HCT116 (cell line): Measurements from ENCODE around the gene STK40.

Experiments used
- ATF3 ChIP-seq: IDR thresholded peaks from 2 replicates; pipeline ENCODE4 v1.6.1; 2012
- CTCF ChIP-seq, 3 experiments: fragments of 200-600 bp in 1 of 3; sonication (generic) in 1 of 3; IDR thresholded peaks in 2 of 3; conservative IDR thresholded peaks in 1 of 3; 2 replicates each; pipeline ENCODE4 v1.5.1; 2012 to 2017; ENCODE audit warnings: low read depth in 2 of 3, low read length in 2 of 3, antibody characterized with exemption in 1 of 3, borderline replicate concordance in 1 of 3, control low read depth in 1 of 3, mild to moderate bottlenecking in 1 of 3, mixed read lengths in 1 of 3, mixed run types in 1 of 3, moderate library complexity in 1 of 3; ENCODE audit not compliant: insufficient read depth in 1 of 3
- ELF1 ChIP-seq: IDR thresholded peaks from 2 replicates; pipeline ENCODE4 v1.6.1; 2012; ENCODE audit warnings: low read depth, borderline replicate concordance
- EZH2 ChIP-seq: fragments of 200-600 bp; sonication (generic); IDR thresholded peaks from 2 replicates; pipeline ENCODE4 v1.6.1; 2017; ENCODE audit warnings: antibody characterized with exemption, mixed run types
- EZH2phosphoT487 ChIP-seq: fragments of 200-600 bp; IDR thresholded peaks from 2 replicates; pipeline ENCODE4 v1.6.1; 2018; ENCODE audit warnings: antibody characterized with exemption, borderline replicate concordance
- MAX ChIP-seq: IDR thresholded peaks from 2 replicates; pipeline ENCODE4 v1.6.1; 2012
- POLR2A ChIP-seq: IDR thresholded peaks from 2 replicates; pipeline ENCODE4 v1.7.0; 2011; ENCODE audit warnings: borderline replicate concordance; ENCODE audit not compliant: insufficient read depth, insufficient read length; ENCODE audit errors: extremely low read depth
- POLR2AphosphoS5 ChIP-seq: IDR thresholded peaks from 2 replicates; pipeline ENCODE4 v1.6.1; 2011; ENCODE audit warnings: mild to moderate bottlenecking, low read depth, low read length, moderate library complexity
- RAD21 ChIP-seq: IDR thresholded peaks from 2 replicates; pipeline ENCODE4 v1.6.1; 2012; ENCODE audit warnings: low read depth, mild to moderate bottlenecking
- SIN3A ChIP-seq: IDR thresholded peaks from 2 replicates; pipeline ENCODE4 v1.6.1; 2012; ENCODE audit warnings: low read depth
- SRF ChIP-seq: IDR thresholded peaks from 2 replicates; pipeline ENCODE4 v1.6.1; 2012; ENCODE audit warnings: low read depth
- TCF7L2 ChIP-seq: IDR thresholded peaks from 2 replicates; pipeline ENCODE4 v1.7.0; 2011; ENCODE audit warnings: borderline replicate concordance, inconsistent platforms; ENCODE audit not compliant: insufficient read depth, insufficient read length; ENCODE audit errors: extremely low read depth
- YY1 ChIP-seq: IDR thresholded peaks from 2 replicates; pipeline ENCODE4 v1.6.1; 2011; ENCODE audit warnings: low read length, low read depth, moderate library complexity, mild to moderate bottlenecking; ENCODE audit not compliant: insufficient replicate concordance; ENCODE audit errors: extremely low read depth
- ZNF274 ChIP-seq: fragments of 200-500 bp; sonication (Bioruptor generic); IDR thresholded peaks from 2 replicates; pipeline ENCODE4 v1.6.1; 2014; ENCODE audit warnings: mild to moderate bottlenecking, low read depth, low read length, inconsistent platforms

- TF ChIP-seq CTCF (IDR thresholded peaks at IDR 0.05 in 2 of 3, conservative IDR thresholded peaks at IDR 0.05 in 1 of 3; ENCODE audit: borderline replicate concordance in 1 of 3, insufficient read depth in 1 of 3, low read depth in 2 of 3, low read length in 2 of 3): no peak
- no peak for TF ChIP-seq POLR2A
- no peak for TF ChIP-seq EZH2
- no peak for TF ChIP-seq SIN3A
- TF ChIP-seq EZH2phosphoT487: no peak
- no peak for TF ChIP-seq YY1
- TF ChIP-seq POLR2AphosphoS5: peak; percentile 44; the same call in 1 of the 2 replicates
- no peak for TF ChIP-seq ATF3
- TF ChIP-seq TCF7L2: peak; percentile 85
- peak; percentile 13; the same call in 1 of the 2 replicates for TF ChIP-seq MAX
- TF ChIP-seq SRF: no peak
- no peak for TF ChIP-seq RAD21
- no peak for TF ChIP-seq ZNF274
- no peak for TF ChIP-seq ELF1
Observed at GRCh38 chr1:36306210-36306901, 79.4 kb downstream of the STK40 start, which contains the start of gene SH3D21.
